ENCODE results near the gene SCN1A.

- TF ChIP-seq, protein P1, sequence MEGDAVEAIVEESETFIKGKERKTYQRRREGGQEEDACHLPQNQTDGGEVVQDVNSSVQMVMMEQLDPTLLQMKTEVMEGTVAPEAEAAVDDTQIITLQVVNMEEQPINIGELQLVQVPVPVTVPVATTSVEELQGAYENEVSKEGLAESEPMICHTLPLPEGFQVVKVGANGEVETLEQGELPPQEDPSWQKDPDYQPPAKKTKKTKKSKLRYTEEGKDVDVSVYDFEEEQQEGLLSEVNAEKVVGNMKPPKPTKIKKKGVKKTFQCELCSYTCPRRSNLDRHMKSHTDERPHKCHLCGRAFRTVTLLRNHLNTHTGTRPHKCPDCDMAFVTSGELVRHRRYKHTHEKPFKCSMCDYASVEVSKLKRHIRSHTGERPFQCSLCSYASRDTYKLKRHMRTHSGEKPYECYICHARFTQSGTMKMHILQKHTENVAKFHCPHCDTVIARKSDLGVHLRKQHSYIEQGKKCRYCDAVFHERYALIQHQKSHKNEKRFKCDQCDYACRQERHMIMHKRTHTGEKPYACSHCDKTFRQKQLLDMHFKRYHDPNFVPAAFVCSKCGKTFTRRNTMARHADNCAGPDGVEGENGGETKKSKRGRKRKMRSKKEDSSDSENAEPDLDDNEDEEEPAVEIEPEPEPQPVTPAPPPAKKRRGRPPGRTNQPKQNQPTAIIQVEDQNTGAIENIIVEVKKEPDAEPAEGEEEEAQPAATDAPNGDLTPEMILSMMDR (conservative IDR thresholded peaks at IDR 0.05; ENCODE audit: low read depth, low read length) = no peak
- TF ChIP-seq EZH2 (IDR thresholded peaks at IDR 0.05; ENCODE audit: borderline replicate concordance, low read depth, low read length, poor library complexity, severe bottlenecking) = no peak
These were observed 34.9 kb downstream of the SCN1A start for GRCh38 chr2:166092889-166093288.
